ENCODE data around the gene ARRDC3. TPM values are rescaled to one million over a fixed set of nuclear protein-coding genes. Genes with fewer than 3 reads are reported as not detected.

Gene ARRDC3
- polyA plus RNA-seq, 4 donors = 114 to 201 (median 163) TPM

DNA sequence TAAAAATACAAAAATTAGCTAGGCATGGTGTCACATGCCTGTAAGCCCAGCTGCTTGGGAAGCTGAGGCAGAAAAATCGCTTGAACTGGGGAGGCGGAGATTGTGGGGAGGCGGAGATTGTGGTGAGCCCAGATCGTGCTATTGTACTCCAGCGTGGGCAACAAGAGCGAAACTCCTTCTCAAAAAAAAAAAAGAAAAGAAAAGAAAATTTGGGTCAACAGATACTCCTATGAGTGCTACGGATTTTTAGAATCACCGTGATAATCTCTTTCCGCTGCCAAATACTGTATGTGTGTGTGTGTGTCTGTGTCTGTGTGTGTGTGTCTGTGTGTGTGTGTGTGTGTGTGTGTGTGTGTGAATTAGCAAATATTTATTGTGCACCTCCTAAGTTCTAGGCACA, 64.4 kb downstream of the ARRDC3 start:
- no peak for DNase-seq (ENCODE audit: low read depth in 4 of 4, low spot score in 2 of 4)
